Lower leg skin (tissue), 3 donors: ENCODE measurements around the gene CCDC102A.

ENCODE experiments used
- CTCF ChIP-seq, 3 donors: fragments of 450-650 bp; IDR thresholded peaks; one replicate each; pipeline ENCODE4 v1.5.1; 2016; ENCODE audit warnings: antibody characterized with exemption in 3 of 3, mild to moderate bottlenecking in 3 of 3, moderate library complexity in 2 of 3
- POLR2A ChIP-seq, 2 donors: fragments of 450-650 bp; IDR thresholded peaks; one replicate each; pipeline ENCODE4 v1.6.1; 2016 to 2017; ENCODE audit warnings: antibody characterized with exemption in 2 of 2, mild to moderate bottlenecking in 1 of 2, moderate library complexity in 1 of 2

- TF ChIP-seq CTCF (IDR thresholded peaks at IDR 0.05) = no peak
- no peak for TF ChIP-seq POLR2A (IDR thresholded peaks at IDR 0.05)
Measured at GRCh38 chr16:57480754-57481230, 55.6 kb downstream of the CCDC102A start.
